IMR-90 (cell line): ENCODE data around the gene RFTN2.

Source experiments
- BHLHE40 ChIP-seq: fragments of 150-350 bp; IDR thresholded peaks from 2 replicates; pipeline ENCODE4 v1.6.1; 2016; ENCODE audit warnings: mild to moderate bottlenecking, low read depth, low read length
- CEBPB ChIP-seq: IDR thresholded peaks from 2 replicates; pipeline ENCODE4 v1.6.1; 2012; ENCODE audit warnings: low read depth, low read length, improper control_type of control experiment
- CTCF ChIP-seq: conservative IDR thresholded peaks from 2 replicates; pipeline ENCODE4 v1.5.1; 2012; ENCODE audit warnings: mild to moderate bottlenecking, low read depth, low read length, improper control_type of control experiment
- MAZ ChIP-seq: IDR thresholded peaks from 2 replicates; pipeline ENCODE4 v1.6.1; 2012; ENCODE audit warnings: low read depth, mild to moderate bottlenecking, low read length, improper control_type of control experiment, moderate library complexity, borderline replicate concordance
- MXI1 ChIP-seq: IDR thresholded peaks from 2 replicates; pipeline ENCODE4 v1.6.1; 2012; ENCODE audit warnings: low read depth, mild to moderate bottlenecking, low read length, moderate library complexity, borderline replicate concordance
- POLR2A ChIP-seq: IDR thresholded peaks from 2 replicates; pipeline ENCODE4 v1.6.1; 2012; ENCODE audit warnings: mild to moderate bottlenecking, low read depth, low read length
- RAD21 ChIP-seq: IDR thresholded peaks from 2 replicates; pipeline ENCODE4 v1.6.1; 2012; ENCODE audit warnings: low read length, improper control_type of control experiment
- RFX5 ChIP-seq: IDR thresholded peaks from 2 replicates; pipeline ENCODE4 v1.8.0; 2012; ENCODE audit warnings: low read depth, mild to moderate bottlenecking, low read length, moderate library complexity
- USF2 ChIP-seq: fragments of 150-350 bp; IDR thresholded peaks from 2 replicates; pipeline ENCODE4 v1.6.1; 2017; ENCODE audit warnings: mild to moderate bottlenecking, antibody characterized with exemption, low read length, low read depth

GRCh38 chr2:197555467-197555866, 119.9 kb downstream of the RFTN2 start:
- TF ChIP-seq POLR2A (no peak), CTCF (no peak), MAZ (no peak), BHLHE40 (no peak), CEBPB (no peak), USF2 (no peak), MXI1 (no peak), RAD21 (no peak), RFX5 (no peak)
